ENCODE data around the gene PCSK5.
A peak's percentile ranks its signal among the peaks of the same experiment; 100 is the strongest.
"Not testable (repeated sequence)": the region's sequence is repeated elsewhere in the genome, so short reads cannot be mapped to it uniquely, and the experiment has no call there.

Gene PCSK5

DNA sequence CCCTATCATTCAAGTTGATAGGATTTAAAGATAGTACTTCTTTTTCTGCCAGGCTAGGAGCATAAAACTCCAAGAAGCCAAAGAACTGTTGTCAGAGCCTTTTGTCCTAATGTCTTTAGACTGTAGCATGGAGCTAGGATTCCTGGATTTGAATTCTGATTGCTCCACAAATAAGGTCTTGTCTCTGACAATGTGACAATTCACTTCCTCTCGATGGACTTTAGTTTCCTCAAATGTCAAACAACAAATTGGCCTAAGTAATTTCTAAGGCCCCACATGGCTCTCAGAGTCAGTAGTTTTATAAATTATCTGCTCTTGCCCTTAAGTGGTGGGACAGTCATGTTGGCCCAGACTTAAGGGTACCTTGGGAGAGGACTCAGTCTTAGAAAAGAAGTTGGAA lies 467.1 kb downstream of the PCSK5 start:
- DNase-seq (ENCODE audit: low read depth): no peak
- no peak overlapping the region for H3K4me3 ChIP-seq (ENCODE audit: low read length)
- no peak for TF ChIP-seq CTCF (IDR thresholded peaks at IDR 0.05; ENCODE audit: insufficient read depth, low read depth, low read length, missing control alignments)

GRCh38 chr9:76358628-76359280 lies 468.3 kb downstream of the PCSK5 start:
- no peak for DNase-seq (ENCODE audit: low read depth)
- no peak overlapping the region for H3K4me3 ChIP-seq (ENCODE audit: low read length)
- no peak for TF ChIP-seq CTCF (IDR thresholded peaks at IDR 0.05; ENCODE audit: insufficient read depth, low read depth, low read length, missing control alignments)

DNA sequence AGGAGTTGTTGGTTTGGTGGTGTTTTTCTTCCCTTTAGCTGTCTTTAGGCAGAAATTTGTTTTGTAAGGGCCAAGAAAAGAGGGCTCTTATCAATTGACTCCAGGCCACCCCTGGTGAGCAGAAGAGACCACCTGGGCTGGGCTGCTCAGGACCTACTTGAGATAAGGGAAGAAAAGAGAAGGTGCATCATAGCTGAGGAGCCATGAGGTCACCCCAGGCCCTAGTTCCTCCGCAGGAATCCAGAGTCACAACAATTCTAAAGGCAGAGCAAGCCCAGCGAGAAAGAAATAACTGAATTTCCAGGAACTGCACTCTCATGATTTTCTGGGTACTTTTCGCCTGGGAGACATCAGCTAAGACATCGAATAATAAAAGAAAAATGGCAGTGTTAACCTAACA lies 468.9 kb downstream of the PCSK5 start:
- H3K4me3 ChIP-seq (ENCODE audit: low read length): no peak overlapping the region
- DNase-seq (ENCODE audit: low read depth): no peak
- TF ChIP-seq CTCF (IDR thresholded peaks at IDR 0.05; ENCODE audit: insufficient read depth, low read depth, low read length, missing control alignments): no peak

- DNase-seq (ENCODE audit: low read depth): no peak
- no peak for TF ChIP-seq CTCF (IDR thresholded peaks at IDR 0.05; ENCODE audit: insufficient read depth, low read depth, low read length, missing control alignments)
- H3K4me3 ChIP-seq (ENCODE audit: low read length): no peak overlapping the region
Measured at GRCh38 chr9:76359766-76360165, 469.3 kb downstream of the PCSK5 start.

- not testable (repeated sequence) for H3K4me3 ChIP-seq (ENCODE audit: low read length); DNase-seq (ENCODE audit: low read depth)
Measured at GRCh38 chr9:76362332-76363031, 472.0 kb downstream of the PCSK5 start.

DNA sequence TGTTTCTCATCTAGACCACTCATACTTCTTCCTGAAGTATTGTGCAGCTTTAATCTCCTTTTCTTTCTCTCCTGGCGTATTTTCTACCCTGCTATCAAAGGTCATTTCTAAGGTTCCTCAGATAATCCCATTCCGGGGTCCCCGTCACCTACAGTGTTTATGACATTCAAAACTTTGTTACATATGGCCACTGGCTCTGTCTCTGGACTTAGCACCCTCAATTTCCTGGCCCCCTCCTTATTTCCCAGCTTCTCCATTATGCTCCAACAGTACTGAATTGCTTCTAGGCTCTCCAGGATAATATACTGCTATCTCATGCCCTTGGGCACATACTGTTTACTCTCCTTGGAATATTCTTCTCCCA lies 472.5 kb downstream of the PCSK5 start:
- TF ChIP-seq CTCF (IDR thresholded peaks at IDR 0.05; ENCODE audit: insufficient read depth, low read depth, low read length, missing control alignments): no peak
- H3K4me3 ChIP-seq (ENCODE audit: low read length): no peak overlapping the region
- no peak for DNase-seq (ENCODE audit: low read depth)

GRCh38 chr9:76365028-76365427 lies 474.6 kb downstream of the PCSK5 start:
- TF ChIP-seq CTCF (IDR thresholded peaks at IDR 0.05; ENCODE audit: insufficient read depth, low read depth, low read length, missing control alignments): no peak
- peak; percentile 81 for DNase-seq (ENCODE audit: low read depth)
- no peak overlapping the region for H3K4me3 ChIP-seq (ENCODE audit: low read length)

Data from epithelial cell of esophagus (primary cell).